ENCODE measurements around the gene GDA. TPM values are rescaled to one million over a fixed set of nuclear protein-coding genes. Genes with fewer than 3 reads are reported as not detected.

GDA gene
- total and polyA plus RNA-seq, 4 donors: 0.37 to 24.4 (median 19.5) TPM

DNA sequence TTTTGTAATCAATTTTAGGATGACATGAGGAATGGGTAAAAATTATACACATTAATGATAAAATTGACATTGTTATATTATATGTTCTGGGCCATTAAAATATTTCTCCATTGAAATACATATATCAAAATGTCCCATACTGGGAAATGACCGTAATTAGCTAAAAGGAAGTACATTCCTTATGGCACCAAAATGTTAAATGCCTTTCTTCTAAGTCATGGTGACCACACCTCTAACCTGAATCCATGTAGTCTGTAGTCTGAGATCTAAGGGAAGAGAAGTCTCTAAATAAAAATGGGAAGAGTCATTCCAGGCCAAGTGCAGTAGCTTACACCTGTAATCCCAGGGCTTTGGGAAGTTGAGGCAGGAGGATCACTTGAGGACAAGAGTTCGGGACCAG is 10.0 kb upstream of the GDA start:
- H3K9me3 ChIP-seq (ENCODE audit: control insufficient read depth in 4 of 4, low read length in 3 of 4): no peaks in the 10 kb centered on the region
- no peak overlapping the region for H3K27ac ChIP-seq (ENCODE audit: low read depth in 1 of 2, low read length in 2 of 2)
- no peaks in the 10 kb centered on the region for H3K36me3 ChIP-seq (ENCODE audit: control insufficient read depth in 4 of 4, insufficient read depth in 3 of 4, low read depth in 1 of 4, low read length in 3 of 4)
- no peaks in the 10 kb centered on the region for H3K27me3 ChIP-seq (ENCODE audit: control insufficient read depth in 4 of 4, insufficient read depth in 4 of 4, low read length in 3 of 4)
- H3K4me3 ChIP-seq (ENCODE audit: low read depth in 1 of 3, low read length in 3 of 3): no peak overlapping the region
- peaks cover 0 to 2% (median 0%) of the 10 kb centered on the region in 4 donors for H3K4me1 ChIP-seq (ENCODE audit: control insufficient read depth in 4 of 4, insufficient read depth in 4 of 4, low read length in 3 of 4)
- DNase-seq (ENCODE audit: low spot score): no peak
- TF ChIP-seq, protein P1, sequence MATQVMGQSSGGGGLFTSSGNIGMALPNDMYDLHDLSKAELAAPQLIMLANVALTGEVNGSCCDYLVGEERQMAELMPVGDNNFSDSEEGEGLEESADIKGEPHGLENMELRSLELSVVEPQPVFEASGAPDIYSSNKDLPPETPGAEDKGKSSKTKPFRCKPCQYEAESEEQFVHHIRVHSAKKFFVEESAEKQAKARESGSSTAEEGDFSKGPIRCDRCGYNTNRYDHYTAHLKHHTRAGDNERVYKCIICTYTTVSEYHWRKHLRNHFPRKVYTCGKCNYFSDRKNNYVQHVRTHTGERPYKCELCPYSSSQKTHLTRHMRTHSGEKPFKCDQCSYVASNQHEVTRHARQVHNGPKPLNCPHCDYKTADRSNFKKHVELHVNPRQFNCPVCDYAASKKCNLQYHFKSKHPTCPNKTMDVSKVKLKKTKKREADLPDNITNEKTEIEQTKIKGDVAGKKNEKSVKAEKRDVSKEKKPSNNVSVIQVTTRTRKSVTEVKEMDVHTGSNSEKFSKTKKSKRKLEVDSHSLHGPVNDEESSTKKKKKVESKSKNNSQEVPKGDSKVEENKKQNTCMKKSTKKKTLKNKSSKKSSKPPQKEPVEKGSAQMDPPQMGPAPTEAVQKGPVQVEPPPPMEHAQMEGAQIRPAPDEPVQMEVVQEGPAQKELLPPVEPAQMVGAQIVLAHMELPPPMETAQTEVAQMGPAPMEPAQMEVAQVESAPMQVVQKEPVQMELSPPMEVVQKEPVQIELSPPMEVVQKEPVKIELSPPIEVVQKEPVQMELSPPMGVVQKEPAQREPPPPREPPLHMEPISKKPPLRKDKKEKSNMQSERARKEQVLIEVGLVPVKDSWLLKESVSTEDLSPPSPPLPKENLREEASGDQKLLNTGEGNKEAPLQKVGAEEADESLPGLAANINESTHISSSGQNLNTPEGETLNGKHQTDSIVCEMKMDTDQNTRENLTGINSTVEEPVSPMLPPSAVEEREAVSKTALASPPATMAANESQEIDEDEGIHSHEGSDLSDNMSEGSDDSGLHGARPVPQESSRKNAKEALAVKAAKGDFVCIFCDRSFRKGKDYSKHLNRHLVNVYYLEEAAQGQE (IDR thresholded peaks at IDR 0.05): no peak
- TF ChIP-seq, protein P2, sequence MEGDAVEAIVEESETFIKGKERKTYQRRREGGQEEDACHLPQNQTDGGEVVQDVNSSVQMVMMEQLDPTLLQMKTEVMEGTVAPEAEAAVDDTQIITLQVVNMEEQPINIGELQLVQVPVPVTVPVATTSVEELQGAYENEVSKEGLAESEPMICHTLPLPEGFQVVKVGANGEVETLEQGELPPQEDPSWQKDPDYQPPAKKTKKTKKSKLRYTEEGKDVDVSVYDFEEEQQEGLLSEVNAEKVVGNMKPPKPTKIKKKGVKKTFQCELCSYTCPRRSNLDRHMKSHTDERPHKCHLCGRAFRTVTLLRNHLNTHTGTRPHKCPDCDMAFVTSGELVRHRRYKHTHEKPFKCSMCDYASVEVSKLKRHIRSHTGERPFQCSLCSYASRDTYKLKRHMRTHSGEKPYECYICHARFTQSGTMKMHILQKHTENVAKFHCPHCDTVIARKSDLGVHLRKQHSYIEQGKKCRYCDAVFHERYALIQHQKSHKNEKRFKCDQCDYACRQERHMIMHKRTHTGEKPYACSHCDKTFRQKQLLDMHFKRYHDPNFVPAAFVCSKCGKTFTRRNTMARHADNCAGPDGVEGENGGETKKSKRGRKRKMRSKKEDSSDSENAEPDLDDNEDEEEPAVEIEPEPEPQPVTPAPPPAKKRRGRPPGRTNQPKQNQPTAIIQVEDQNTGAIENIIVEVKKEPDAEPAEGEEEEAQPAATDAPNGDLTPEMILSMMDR (IDR thresholded peaks at IDR 0.05; ENCODE audit: low read depth, low read length, missing input control): no peak
- TF ChIP-seq SP1 (IDR thresholded peaks at IDR 0.05) (no peak), FOXA1 (IDR thresholded peaks at IDR 0.05) (no peak), NR2F2 (IDR thresholded peaks at IDR 0.05) (no peak), GABPA (IDR thresholded peaks at IDR 0.05 in 1 of 2, conservative IDR thresholded peaks at IDR 0.05 in 1 of 2) (no peak)
- 88% methylated on average over 2 of the region's 2 CpGs for WGBS
- no peak overlapping the region for H3K9ac ChIP-seq (ENCODE audit: low read depth in 1 of 2, low read length in 2 of 2)

DNA sequence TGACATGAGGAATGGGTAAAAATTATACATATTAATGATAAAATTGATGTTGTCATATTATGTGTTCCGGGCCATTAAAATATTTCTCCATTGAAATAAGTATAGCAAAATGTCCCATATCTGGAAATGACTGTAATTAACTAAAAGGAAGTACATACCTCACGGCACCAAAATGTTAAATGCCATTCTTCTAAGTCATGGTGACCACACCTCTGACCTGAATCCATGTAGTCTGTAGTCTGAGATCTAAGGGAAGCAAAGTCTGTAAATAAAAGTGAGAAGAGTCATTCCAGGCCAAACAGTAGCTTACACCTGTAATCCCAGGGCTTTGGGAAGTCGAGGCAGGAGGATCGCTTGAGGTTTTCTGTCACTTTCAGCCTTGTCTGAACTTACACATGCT is 8.7 kb upstream of the GDA start:
- Histone ChIP-seq H3K36me3 (ENCODE audit: control insufficient read depth in 4 of 4, insufficient read depth in 3 of 4, low read depth in 1 of 4, low read length in 3 of 4) (no peaks in the 10 kb centered on the region), H3K27ac (ENCODE audit: low read depth in 1 of 2, low read length in 2 of 2) (no peak overlapping the region), H3K9me3 (ENCODE audit: control insufficient read depth in 4 of 4, low read length in 3 of 4) (no peaks in the 10 kb centered on the region), H3K27me3 (ENCODE audit: control insufficient read depth in 4 of 4, insufficient read depth in 4 of 4, low read length in 3 of 4) (no peaks in the 10 kb centered on the region), H3K9ac (ENCODE audit: low read depth in 1 of 2, low read length in 2 of 2) (no peak overlapping the region), H3K4me1 (ENCODE audit: control insufficient read depth in 4 of 4, insufficient read depth in 4 of 4, low read length in 3 of 4) (no peaks in the 10 kb centered on the region), H3K4me3 (ENCODE audit: low read depth in 1 of 3, low read length in 3 of 3) (no peak overlapping the region)
- no peak for DNase-seq (ENCODE audit: low spot score)
- TF ChIP-seq TAF1 (conservative IDR thresholded peaks at IDR 0.05): no peak
- TF ChIP-seq, protein P1 (IDR thresholded peaks at IDR 0.05): no peak
- TF ChIP-seq EGR1 (IDR thresholded peaks at IDR 0.05; ENCODE audit: low read depth in 2 of 2): no peak
- TF ChIP-seq SP1 (IDR thresholded peaks at IDR 0.05): no peak
- TF ChIP-seq NR2F2 (IDR thresholded peaks at IDR 0.05): no peak
- TF ChIP-seq, protein P2 (IDR thresholded peaks at IDR 0.05; ENCODE audit: low read depth, low read length, missing input control): no peak
- TF ChIP-seq HNF4A (conservative IDR thresholded peaks at IDR 0.05): no peak
- no peak for TF ChIP-seq HNF4G (IDR thresholded peaks at IDR 0.05)
- TF ChIP-seq GABPA (IDR thresholded peaks at IDR 0.05 in 1 of 2, conservative IDR thresholded peaks at IDR 0.05 in 1 of 2): no peak
- no peak for TF ChIP-seq FOXA2 (IDR thresholded peaks at IDR 0.05)
- TF ChIP-seq FOXA1 (IDR thresholded peaks at IDR 0.05): no peak
- no peak for TF ChIP-seq RAD21 (IDR thresholded peaks at IDR 0.05)
- no peak for TF ChIP-seq YY1 (IDR thresholded peaks at IDR 0.05)
- TF ChIP-seq RXRA (IDR thresholded peaks at IDR 0.05): no peak
- TF ChIP-seq, protein P3, sequence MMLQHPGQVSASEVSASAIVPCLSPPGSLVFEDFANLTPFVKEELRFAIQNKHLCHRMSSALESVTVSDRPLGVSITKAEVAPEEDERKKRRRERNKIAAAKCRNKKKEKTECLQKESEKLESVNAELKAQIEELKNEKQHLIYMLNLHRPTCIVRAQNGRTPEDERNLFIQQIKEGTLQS (IDR thresholded peaks at IDR 0.05): no peak
- 80% methylated on average over 4 of the region's 4 CpGs for WGBS
